ENCODE measurements around the gene PTCSC3. TPM values are rescaled to one million over a fixed set of nuclear protein-coding genes. Genes with fewer than 3 reads are reported as not detected.

PTCSC3 gene
- total and polyA plus RNA-seq, 2 of the 13 experiments (the other 11 are each of a cell fraction or from before 2014, with no cell fraction given), result not detected

DNA sequence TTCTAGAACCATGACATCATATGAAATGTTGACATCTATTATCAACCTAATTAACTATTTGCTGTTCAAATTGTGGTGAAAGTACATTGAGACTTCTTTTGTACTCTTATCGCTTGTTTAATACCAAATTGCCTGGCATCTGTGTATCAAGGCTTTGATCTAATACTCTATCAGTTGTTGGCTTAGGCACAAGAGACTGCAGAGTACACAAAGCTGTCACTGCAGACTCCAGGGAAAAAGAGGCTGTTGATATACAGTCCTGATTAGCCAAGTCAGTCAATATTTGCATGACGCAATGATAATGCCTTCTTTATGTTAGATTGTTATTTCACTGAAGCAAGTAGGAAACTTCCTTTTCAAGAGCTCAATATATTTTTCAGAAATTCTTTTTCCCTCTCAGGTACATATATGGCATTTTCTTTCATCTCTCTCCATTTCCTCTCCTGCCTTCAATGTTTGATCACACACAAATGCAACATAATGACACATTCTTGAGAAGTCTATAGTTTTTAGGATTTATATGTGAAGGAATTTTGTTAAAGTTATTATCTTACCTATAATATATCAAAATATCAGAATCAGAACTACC, 32.3 kb upstream of the PTCSC3 start (continued):
- TF ChIP-seq ZFP36L1 (CRISPR knock-in tag; IDR thresholded peaks at IDR 0.05) (peak; percentile 53; the same call in 1 of the 2 replicates), POLR2G (IDR thresholded peaks at IDR 0.05; ENCODE audit: low read depth, low read length) (no peak), HDAC6 (IDR thresholded peaks at IDR 0.05; ENCODE audit: low read depth, low read length) (no peak), TOPORS (CRISPR knock-in tag; IDR thresholded peaks at IDR 0.05) (no peak), MIER3 (CRISPR knock-in tag; IDR thresholded peaks at IDR 0.05; ENCODE audit: borderline replicate concordance) (no peak), NR3C1 (CRISPR knock-in tag; IDR thresholded peaks at IDR 0.05) (no peak), CREB3 (CRISPR knock-in tag; IDR thresholded peaks at IDR 0.05) (no peak), MAF1 (CRISPR knock-in tag; IDR thresholded peaks at IDR 0.05; ENCODE audit: borderline replicate concordance) (no peak), SIX1 (CRISPR knock-in tag; IDR thresholded peaks at IDR 0.05; ENCODE audit: borderline replicate concordance) (peak; percentile 93), MIER2 (CRISPR knock-in tag; IDR thresholded peaks at IDR 0.05) (peak; percentile 53; the same call in 1 of the 2 replicates), ZNF292 (CRISPR knock-in tag; IDR thresholded peaks at IDR 0.05; ENCODE audit: borderline replicate concordance, low read depth) (no peak), PAX8 (CRISPR knock-in tag; IDR thresholded peaks at IDR 0.05; ENCODE audit: borderline replicate concordance) (no peak), U2AF2 (IDR thresholded peaks at IDR 0.05; ENCODE audit: low read depth, low read length) (no peak), CEBPB (IDR thresholded peaks at IDR 0.05; ENCODE audit: borderline replicate concordance, low read depth, low read length) (peak; percentile 91; the same call in 1 of the 2 replicates), CBFB (CRISPR knock-in tag; IDR thresholded peaks at IDR 0.05) (peak; percentile 99)
- TF ChIP-seq, protein P1, sequence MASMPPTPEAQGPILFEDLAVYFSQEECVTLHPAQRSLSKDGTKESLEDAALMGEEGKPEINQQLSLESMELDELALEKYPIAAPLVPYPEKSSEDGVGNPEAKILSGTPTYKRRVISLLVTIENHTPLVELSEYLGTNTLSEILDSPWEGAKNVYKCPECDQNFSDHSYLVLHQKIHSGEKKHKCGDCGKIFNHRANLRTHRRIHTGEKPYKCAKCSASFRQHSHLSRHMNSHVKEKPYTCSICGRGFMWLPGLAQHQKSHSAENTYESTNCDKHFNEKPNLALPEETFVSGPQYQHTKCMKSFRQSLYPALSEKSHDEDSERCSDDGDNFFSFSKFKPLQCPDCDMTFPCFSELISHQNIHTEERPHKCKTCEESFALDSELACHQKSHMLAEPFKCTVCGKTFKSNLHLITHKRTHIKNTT (CRISPR knock-in tag; IDR thresholded peaks at IDR 0.05), result no peak
- TF ChIP-seq, protein P2, sequence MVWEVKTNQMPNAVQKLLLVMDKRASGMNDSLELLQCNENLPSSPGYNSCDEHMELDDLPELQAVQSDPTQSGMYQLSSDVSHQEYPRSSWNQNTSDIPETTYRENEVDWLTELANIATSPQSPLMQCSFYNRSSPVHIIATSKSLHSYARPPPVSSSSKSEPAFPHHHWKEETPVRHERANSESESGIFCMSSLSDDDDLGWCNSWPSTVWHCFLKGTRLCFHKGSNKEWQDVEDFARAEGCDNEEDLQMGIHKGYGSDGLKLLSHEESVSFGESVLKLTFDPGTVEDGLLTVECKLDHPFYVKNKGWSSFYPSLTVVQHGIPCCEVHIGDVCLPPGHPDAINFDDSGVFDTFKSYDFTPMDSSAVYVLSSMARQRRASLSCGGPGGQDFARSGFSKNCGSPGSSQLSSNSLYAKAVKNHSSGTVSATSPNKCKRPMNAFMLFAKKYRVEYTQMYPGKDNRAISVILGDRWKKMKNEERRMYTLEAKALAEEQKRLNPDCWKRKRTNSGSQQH (CRISPR knock-in tag; IDR thresholded peaks at IDR 0.05; ENCODE audit: low read depth), result no peak
- TF ChIP-seq, protein P3, sequence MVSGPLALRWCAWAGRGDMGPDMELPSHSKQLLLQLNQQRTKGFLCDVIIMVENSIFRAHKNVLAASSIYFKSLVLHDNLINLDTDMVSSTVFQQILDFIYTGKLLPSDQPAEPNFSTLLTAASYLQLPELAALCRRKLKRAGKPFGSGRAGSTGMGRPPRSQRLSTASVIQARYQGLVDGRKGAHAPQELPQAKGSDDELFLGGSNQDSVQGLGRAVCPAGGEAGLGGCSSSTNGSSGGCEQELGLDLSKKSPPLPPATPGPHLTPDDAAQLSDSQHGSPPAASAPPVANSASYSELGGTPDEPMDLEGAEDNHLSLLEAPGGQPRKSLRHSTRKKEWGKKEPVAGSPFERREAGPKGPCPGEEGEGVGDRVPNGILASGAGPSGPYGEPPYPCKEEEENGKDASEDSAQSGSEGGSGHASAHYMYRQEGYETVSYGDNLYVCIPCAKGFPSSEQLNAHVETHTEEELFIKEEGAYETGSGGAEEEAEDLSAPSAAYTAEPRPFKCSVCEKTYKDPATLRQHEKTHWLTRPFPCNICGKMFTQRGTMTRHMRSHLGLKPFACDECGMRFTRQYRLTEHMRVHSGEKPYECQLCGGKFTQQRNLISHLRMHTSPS (CRISPR knock-in tag; IDR thresholded peaks at IDR 0.05; ENCODE audit: low read depth), result no peak
- TF ChIP-seq, protein P4, sequence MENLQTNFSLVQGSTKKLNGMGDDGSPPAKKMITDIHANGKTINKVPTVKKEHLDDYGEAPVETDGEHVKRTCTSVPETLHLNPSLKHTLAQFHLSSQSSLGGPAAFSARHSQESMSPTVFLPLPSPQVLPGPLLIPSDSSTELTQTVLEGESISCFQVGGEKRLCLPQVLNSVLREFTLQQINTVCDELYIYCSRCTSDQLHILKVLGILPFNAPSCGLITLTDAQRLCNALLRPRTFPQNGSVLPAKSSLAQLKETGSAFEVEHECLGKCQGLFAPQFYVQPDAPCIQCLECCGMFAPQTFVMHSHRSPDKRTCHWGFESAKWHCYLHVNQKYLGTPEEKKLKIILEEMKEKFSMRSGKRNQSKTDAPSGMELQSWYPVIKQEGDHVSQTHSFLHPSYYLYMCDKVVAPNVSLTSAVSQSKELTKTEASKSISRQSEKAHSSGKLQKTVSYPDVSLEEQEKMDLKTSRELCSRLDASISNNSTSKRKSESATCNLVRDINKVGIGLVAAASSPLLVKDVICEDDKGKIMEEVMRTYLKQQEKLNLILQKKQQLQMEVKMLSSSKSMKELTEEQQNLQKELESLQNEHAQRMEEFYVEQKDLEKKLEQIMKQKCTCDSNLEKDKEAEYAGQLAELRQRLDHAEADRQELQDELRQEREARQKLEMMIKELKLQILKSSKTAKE (CRISPR knock-in tag; IDR thresholded peaks at IDR 0.05; ENCODE audit: borderline replicate concordance), result peak; percentile 91

Measured in HepG2 (cell line).